Germinal center (tissue), 1 donor: ENCODE data around the gene FSTL1.

Experiments used
- DNase-seq: peaks from one replicate; pipeline ENCODE4 v3.0.0; 2012; ENCODE audit warnings: mixed read lengths, low spot score

The FSTL1 gene

GRCh38 chr3:120440001-120440703 is 10.6 kb downstream of the FSTL1 start:
- no peak for DNase-seq

- DNase-seq = no peak
Observed at GRCh38 chr3:120438665-120439370, 12.0 kb downstream of the FSTL1 start.

DNA sequence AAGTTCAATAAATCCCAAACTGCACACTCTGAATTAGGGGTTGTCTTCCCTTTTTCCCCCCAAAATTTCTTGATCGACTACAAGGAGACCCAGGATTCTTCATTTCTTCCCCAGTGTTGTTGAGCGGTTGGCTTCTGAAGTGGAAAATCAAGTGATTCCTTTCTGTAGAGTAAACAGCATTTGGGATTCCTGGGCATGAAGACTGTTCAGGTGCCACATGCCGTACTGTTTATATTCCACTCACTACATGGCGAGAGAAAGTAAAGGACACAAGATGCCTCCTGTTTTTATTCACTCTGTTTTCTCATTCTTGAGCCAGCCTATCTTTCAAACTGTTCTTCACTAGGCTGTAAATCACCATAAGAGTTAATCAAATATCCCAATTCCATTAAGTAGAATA is 12.6 kb downstream of the FSTL1 start:
- DNase-seq = no peak

DNA sequence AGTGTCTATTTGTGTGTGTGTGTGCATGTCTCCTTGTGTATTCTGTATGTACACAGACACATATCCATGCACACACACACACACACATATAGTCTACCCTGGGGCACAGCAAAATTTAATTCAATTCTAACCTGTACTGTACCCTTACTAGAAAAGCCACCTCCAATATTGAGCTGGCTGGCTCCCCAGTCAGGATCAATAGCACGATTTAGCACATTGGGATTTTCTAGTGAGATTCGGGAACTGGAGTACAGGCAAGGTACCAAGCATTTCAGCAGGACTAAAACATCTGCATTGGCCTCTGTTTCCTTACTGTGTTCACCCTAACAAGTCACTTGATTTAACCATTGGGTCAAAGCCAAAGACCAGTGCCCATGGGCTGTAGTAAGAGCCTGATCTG is 13.2 kb downstream of the FSTL1 start:
- DNase-seq = no peak

- no peak for DNase-seq
Observed at GRCh38 chr3:120436523-120437050, 14.2 kb downstream of the FSTL1 start.

GRCh38 chr3:120435621-120436020 is 15.2 kb downstream of the FSTL1 start:
- DNase-seq = no peak

GRCh38 chr3:120433662-120434331 is 17.0 kb downstream of the FSTL1 start:
- no peak for DNase-seq

GRCh38 chr3:120432150-120432860 is 18.5 kb downstream of the FSTL1 start:
- no peak for DNase-seq

- no peak for DNase-seq
Observed at GRCh38 chr3:120429921-120430361, 20.9 kb downstream of the FSTL1 start.

DNA sequence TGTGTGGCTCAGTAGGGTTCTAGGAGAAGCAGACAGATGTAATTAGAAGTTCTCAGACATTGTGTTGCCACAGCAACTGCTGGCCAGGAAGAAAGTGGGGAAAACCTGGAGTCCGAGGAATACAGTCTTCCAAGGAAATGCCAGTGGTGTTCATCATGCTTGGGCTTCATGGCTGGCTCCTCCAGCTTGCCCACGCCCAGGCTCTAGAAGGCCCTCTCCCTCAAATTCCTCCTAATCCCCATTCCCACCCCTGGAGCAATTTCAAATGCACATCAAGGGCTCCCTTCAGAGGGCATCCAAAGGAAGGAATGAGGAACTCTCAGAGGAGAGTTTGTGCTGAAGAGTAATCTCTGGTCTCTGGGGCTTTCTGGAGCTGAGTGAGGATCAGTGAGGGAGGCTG is 21.9 kb downstream of the FSTL1 start:
- no peak for DNase-seq

- no peak for DNase-seq
Observed at GRCh38 chr3:120427201-120427600, 23.6 kb downstream of the FSTL1 start.

DNA sequence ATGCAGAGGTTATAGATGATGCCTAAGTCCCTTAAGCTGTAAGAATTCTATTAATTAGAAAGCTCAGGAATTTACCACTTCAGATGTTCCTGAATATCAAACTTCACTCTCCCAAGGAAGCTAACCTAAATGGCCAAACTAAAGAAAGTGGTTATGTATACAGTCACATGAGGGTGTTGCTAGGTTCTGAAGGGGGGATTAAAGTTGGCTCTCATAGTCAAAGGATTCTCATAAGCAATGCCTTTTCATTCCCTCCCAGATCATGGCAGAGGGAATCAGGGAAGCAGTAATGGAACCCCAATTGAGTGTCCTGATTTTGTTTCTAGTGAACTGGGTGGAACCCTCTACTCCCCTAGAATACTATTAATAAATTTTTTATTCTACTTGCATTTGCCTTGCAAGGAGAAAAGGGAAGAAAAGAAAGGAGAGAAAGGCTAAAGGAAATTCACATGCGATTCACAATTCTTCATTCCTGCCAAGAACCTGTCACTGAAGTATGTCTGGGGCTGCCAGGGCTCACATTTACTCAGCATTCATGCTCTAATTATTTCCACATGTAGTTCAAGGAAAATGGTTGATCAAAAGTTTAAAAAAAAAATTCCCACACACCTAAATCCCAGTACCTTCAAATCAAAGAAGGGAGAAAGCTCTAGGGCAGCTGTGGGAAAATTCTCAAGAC is 25.1 kb downstream of the FSTL1 start:
- no peak for DNase-seq

DNA sequence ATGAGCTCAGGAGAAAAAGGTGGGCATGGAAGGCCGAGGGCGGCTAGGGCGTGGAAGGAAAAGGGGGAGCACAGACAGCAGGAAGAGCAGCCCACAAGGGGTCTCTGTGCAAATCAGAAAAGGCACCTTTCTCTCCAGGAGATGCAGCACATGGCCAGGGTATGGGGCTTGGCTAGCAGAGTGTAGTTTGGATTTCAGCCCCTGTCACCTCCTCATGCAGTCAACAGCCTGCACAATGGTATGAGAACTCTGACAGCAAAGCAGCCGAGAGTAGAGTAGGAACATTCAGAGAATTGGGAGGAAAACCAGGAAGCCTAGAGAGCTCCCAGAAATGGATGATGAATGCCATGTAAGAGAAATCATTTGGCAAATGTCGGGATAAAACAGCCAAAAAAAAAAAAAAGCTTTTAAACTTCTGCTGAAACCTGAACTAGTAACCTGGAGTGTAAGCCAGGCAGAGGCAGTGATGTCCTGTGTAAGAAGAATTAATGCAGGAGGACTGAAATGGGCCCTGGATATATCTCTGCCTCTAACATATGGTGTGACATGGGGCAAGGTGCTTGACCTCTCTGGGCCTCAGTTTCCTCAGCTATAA is 25.7 kb downstream of the FSTL1 start:
- DNase-seq = no peak

GRCh38 chr3:120424506-120424905 is 26.3 kb downstream of the FSTL1 start:
- no peak for DNase-seq

DNA sequence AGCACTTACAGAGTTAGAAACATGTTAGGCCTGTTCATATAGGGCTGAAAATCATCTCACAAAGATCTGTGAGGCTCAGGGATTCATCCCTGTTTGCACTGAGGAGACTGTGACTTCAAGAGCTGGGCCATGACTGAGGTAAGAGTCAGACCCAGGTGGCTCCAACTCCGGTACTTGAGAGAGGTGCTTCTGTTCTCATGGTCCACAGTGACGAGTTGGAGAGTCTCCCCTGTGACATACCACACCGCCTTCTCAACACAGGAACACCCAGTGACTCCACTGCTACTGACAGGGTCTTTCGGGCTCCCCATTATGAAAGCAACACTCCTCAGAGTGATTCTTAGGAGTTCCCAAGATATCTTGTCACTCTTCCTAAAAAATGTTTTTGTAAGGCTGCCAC is 27.4 kb downstream of the FSTL1 start:
- DNase-seq = no peak

GRCh38 chr3:120421926-120422325 is 28.9 kb downstream of the FSTL1 start:
- no peak for DNase-seq

DNA sequence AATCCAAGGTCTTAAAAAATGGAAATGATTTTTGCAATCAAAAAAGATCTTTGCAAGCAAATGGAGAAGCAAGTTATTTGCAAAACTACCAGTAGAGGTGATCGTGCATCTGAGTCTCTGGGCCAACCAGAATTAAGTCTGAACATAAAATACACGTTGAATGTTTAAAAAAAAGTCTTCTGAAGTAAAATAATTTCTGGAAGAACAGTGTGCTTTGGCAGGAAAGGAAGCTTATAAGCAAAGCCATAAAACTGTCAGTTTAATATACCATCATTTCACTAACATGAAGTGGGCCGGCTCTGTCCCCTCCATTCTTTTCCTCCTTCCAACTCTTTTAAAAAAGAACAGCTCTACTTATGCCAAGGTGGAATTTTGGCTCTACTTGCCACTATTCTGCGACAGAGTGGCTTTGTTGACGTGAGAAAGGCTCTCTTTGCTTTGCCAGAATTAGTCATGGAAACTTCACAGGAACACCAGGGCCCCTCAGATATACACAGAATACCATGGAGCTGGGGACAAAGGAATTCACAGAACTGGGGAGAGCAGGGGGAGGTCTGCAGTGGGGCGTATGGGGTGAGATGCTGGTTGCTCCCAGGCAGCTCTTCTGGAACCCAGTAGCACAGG is 29.8 kb downstream of the FSTL1 start:
- DNase-seq = no peak

DNA sequence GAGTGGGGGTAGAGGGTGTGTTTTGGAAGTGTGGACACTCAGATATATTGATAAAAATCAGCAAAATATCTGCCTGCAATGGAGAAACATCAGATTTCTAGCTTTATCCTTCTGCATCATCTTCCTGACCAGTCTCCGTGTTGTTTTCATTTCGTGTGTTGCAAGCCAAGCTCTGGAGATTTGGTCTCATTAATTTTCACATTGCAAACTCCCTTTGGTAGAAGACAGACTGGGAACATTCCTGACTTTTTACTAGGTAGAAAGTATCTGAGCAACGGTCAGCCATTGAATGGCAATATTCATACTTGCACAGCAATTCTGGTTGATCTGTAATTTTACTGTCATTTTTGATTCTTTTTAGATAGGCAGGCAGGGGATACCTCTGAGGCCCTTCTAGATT is 30.4 kb downstream of the FSTL1 start:
- DNase-seq = no peak

DNA sequence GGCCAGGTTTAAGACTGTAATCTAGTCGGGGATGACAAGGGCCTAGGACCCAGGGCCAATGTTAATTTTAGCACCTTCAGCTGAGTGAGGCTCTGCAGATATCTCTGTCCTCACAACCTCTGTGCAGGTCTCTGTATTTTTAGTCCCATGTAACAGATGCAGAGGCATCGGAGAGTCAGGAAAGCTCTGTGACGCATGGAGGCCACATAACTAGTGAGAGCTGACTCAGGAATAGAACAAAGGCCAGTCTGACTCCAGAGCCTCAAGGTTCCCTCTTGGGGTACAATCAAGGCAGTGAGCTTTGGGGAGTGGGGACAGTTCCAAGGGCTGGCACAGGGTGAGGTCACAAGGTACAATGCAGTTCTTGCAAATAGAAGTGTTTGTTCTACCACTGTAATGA is 31.0 kb downstream of the FSTL1 start:
- DNase-seq = no peak

GRCh38 chr3:120418866-120419490 is 31.8 kb downstream of the FSTL1 start:
- peak; percentile 47 for DNase-seq
